Activated T-cell treated with anti-CD3 and anti-CD28 coated beads for 24 hours (primary cell): Measurements from ENCODE around the gene CBLN1.
"Not testable (repeated sequence)": the region's sequence is repeated elsewhere in the genome, so short reads cannot be mapped to it uniquely, and the experiment has no call there.

ENCODE experiments used
- DNase-seq: peaks from one replicate; pipeline ENCODE4 v3.0.0-alpha.2; 2020; ENCODE audit warnings: low read depth

Gene CBLN1

GRCh38 chr16:49277766-49278566 lies 3.7 kb downstream of the CBLN1 start:
- DNase-seq = no peak

- no peak for DNase-seq
Measured at GRCh38 chr16:49277386-49277742, 4.3 kb downstream of the CBLN1 start.

GRCh38 chr16:49276646-49277385 lies 4.8 kb downstream of the CBLN1 start:
- no peak for DNase-seq

- no peak for DNase-seq
Measured at GRCh38 chr16:49275870-49276269, 5.8 kb downstream of the CBLN1 start.

- no peak for DNase-seq
Measured at GRCh38 chr16:49275050-49275730, 6.4 kb downstream of the CBLN1 start.

GRCh38 chr16:49274591-49274990 lies 7.0 kb downstream of the CBLN1 start:
- DNase-seq = no peak

- no peak for DNase-seq
Measured at GRCh38 chr16:49273771-49274170, 7.9 kb downstream of the CBLN1 start.

- DNase-seq = no peak
Measured at GRCh38 chr16:49271363-49271762, 10.3 kb downstream of the CBLN1 start.

- no peak for DNase-seq
Measured at GRCh38 chr16:49269201-49269600, 12.4 kb downstream of the CBLN1 start.

- DNase-seq = no peak
Measured at GRCh38 chr16:49268667-49269066, 13.0 kb downstream of the CBLN1 start.

GRCh38 chr16:49262501-49262900 lies 19.1 kb downstream of the CBLN1 start:
- DNase-seq = no peak

GRCh38 chr16:49261930-49262329 lies 19.7 kb downstream of the CBLN1 start:
- DNase-seq = no peak

GRCh38 chr16:49260956-49261530 lies 20.6 kb downstream of the CBLN1 start:
- no peak for DNase-seq

- DNase-seq = no peak
Measured at GRCh38 chr16:49260253-49260652, 21.4 kb downstream of the CBLN1 start.

- no peak for DNase-seq
Measured at GRCh38 chr16:49259330-49259729, 22.3 kb downstream of the CBLN1 start.

GRCh38 chr16:49250689-49251088 lies 30.9 kb downstream of the CBLN1 start:
- DNase-seq = no peak

- DNase-seq = no peak
Measured at GRCh38 chr16:49248227-49248626, 33.4 kb downstream of the CBLN1 start.

GRCh38 chr16:49236216-49236615 lies 45.4 kb downstream of the CBLN1 start:
- DNase-seq = no peak

GRCh38 chr16:49228335-49228734 lies 53.3 kb downstream of the CBLN1 start:
- DNase-seq = not testable (repeated sequence)
